Endodermal cell (in vitro differentiated cells): ENCODE measurements around the gene HBS1L. TPM values are rescaled to one million over a fixed set of nuclear protein-coding genes. Genes with fewer than 3 reads are reported as not detected.

ENCODE experiments used
- DNase-seq: peaks from one replicate; pipeline ENCODE4 v3.0.0-alpha.2; 2017
- H3K27ac ChIP-seq: 2 replicates; pipeline ENCODE4 v1.5.1; 2013; ENCODE audit warnings: mild to moderate bottlenecking, low read depth, low read length, moderate library complexity
- H3K27me3 ChIP-seq: 2 replicates; pipeline ENCODE4 v1.6.1; 2013; ENCODE audit warnings: mild to moderate bottlenecking, low read length, moderate library complexity; ENCODE audit not compliant: insufficient read depth, control insufficient read depth, poor library complexity, severe bottlenecking
- H3K36me3 ChIP-seq: 2 replicates; pipeline ENCODE4 v1.7.0; 2013; ENCODE audit warnings: mild to moderate bottlenecking, low read length, moderate library complexity; ENCODE audit not compliant: control insufficient read depth, insufficient read depth
- H3K4me1 ChIP-seq: one replicate; pipeline ENCODE4 v1.7.0; 2013; ENCODE audit warnings: low read length; ENCODE audit not compliant: control insufficient read depth, insufficient read depth
- H3K4me3 ChIP-seq: 2 replicates; pipeline ENCODE4 v1.5.1; 2013; ENCODE audit warnings: mild to moderate bottlenecking, low read length, moderate library complexity
- H3K9ac ChIP-seq: 2 replicates; pipeline ENCODE4 v1.6.1; 2013; ENCODE audit warnings: mild to moderate bottlenecking, low read length, moderate library complexity; ENCODE audit not compliant: poor library complexity, severe bottlenecking; ENCODE audit errors: extremely low read depth
- H3K9me3 ChIP-seq: 2 replicates; pipeline ENCODE4 v1.6.1; 2013; ENCODE audit warnings: mild to moderate bottlenecking, low read length, moderate library complexity; ENCODE audit not compliant: control insufficient read depth
- H3K27ac Mint-ChIP-seq: 2 replicates; pipeline ENCODE4 v1.8.0; 2020; ENCODE audit warnings: mixed read lengths
- H3K27me3 Mint-ChIP-seq: 2 replicates; pipeline ENCODE4 v1.8.0; 2021; ENCODE audit warnings: mild to moderate bottlenecking, mixed read lengths; ENCODE audit not compliant: insufficient read depth
- H3K36me3 Mint-ChIP-seq: 2 replicates; pipeline ENCODE4 v1.8.0; 2020; ENCODE audit warnings: low read depth, mixed read lengths
- H3K4me1 Mint-ChIP-seq: 2 replicates; pipeline ENCODE4 v1.8.0; 2020; ENCODE audit warnings: mixed read lengths
- H3K4me3 Mint-ChIP-seq: 2 replicates; pipeline ENCODE4 v1.8.0; 2020; ENCODE audit warnings: mild to moderate bottlenecking, moderate library complexity, mixed read lengths
- H3K9me3 Mint-ChIP-seq: 2 replicates; pipeline ENCODE4 v1.8.0; 2020; ENCODE audit warnings: mild to moderate bottlenecking, mixed read lengths
- CTCF ChIP-seq: fragments of 200-600 bp; sonication (generic); conservative IDR thresholded peaks from 2 replicates; pipeline ENCODE4 v1.5.0; 2021; ENCODE audit warnings: antibody characterized with exemption, mild to moderate bottlenecking
- WGBS, 2 experiments: methylation state at CpG; one replicate each; pipeline versions ENCODE4 v1.1.5 to v1.1.7; 2013; ENCODE audit warnings: missing lambda C conversion rate in 2 of 2, mixed read lengths in 1 of 2; ENCODE audit not compliant: insufficient coverage in 1 of 2, insufficient read length in 1 of 2; 5-methylcytosine and 5-hydroxymethylcytosine counted together
- total RNA-seq, 2 donors: library from RNA; stranded (reverse); fragmentation: NEBNext Ultra II Directional in 1 of 2; extraction: Animal tissue kit (Norgen Biotek cat#: 25700) in 1 of 2; gene quantifications; 2 replicates in 1 of 2; 3 replicates in 1 of 2; pipeline ENCODE4 v1.2.1, GENCODE V29; 2021

HBS1L gene
- total RNA-seq, 2 donors from 2014 or later = 106 to 122 TPM

DNA sequence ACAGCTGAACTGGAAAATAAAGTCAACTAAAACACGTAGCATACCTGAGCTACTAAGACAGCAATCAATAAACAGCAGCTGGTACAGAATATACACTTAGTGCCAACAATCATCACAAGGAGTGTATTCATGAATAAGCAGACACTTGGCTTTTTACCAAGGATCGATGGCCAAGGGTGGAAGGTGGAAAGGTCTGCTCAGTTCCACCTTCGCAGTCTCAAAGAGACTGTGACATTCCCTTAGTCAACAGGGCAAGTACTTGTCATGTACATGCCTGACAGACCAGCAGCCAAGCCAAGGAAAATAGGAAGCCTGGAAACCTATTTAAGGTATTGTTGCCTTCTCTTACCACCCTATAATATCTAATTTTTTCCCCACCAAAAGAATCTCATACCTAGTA, 21.4 kb downstream of the HBS1L start:
- H3K4me3 ChIP-seq = no peak overlapping the region
- peaks cover 68% of the 10 kb centered on the region for H3K36me3 ChIP-seq
- no peak for TF ChIP-seq CTCF
- Mint-ChIP-seq H3K27ac (peak overlapping the region; percentile 23), H3K4me1 (no peaks in the 10 kb centered on the region), H3K36me3 (peaks cover 35% of the 10 kb centered on the region), H3K9me3 (no peaks in the 10 kb centered on the region), H3K4me3 (no peak overlapping the region), H3K27me3 (no peaks in the 10 kb centered on the region)
- no peak overlapping the region for H3K27ac ChIP-seq
- DNase-seq = no peak
- 93 to 99% methylated on average over 2 to 3 of the region's 3 CpGs for WGBS, 2 experiments
- no peaks in the 10 kb centered on the region for H3K27me3 ChIP-seq
- H3K9me3 ChIP-seq = no peaks in the 10 kb centered on the region
- H3K9ac ChIP-seq = no peak overlapping the region
- no peaks in the 10 kb centered on the region for H3K4me1 ChIP-seq

DNA sequence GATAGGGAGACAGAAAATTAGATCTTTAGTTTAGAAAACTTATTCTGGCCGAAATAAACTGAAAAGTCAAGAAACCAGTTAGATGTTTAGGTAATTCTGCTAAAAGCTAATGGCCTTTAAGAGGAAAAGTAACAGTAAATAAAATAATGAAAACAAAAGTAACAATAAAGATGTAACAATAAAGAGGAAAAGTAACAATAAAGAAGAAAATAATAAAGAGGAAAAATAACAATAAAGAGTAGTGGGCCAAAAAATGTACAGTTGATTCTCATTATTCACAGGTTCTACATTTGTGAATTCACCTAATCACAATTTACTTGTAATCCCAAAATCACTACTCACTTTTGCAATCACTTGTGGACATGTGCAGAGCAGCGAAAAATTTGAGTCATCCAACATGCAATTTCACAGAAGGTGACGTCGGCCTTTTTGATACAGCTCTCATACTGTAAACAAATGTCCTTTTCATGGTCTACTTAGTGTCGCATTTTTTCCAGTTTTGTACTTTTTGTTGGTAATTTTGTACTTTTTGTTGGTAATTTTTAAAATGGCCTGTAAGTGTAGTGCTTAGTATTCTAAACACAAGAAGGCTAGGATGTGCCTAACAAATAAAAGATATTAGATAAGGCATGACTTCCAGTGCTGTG, 24.0 kb downstream of the HBS1L start:
- Mint-ChIP-seq H3K27me3 (no peaks in the 10 kb centered on the region), H3K4me1 (no peaks in the 10 kb centered on the region), H3K9me3 (no peaks in the 10 kb centered on the region), H3K27ac (no peak overlapping the region), H3K4me3 (no peak overlapping the region), H3K36me3 (peaks cover 18% of the 10 kb centered on the region)
- 89 to 91% methylated on average over 4 to 5 of the region's 5 CpGs for WGBS, 2 experiments
- H3K9me3 ChIP-seq = no peaks in the 10 kb centered on the region
- no peak for DNase-seq
- no peak overlapping the region for H3K4me3 ChIP-seq
- peaks cover 45% of the 10 kb centered on the region for H3K36me3 ChIP-seq
- H3K9ac ChIP-seq = no peak overlapping the region
- H3K4me1 ChIP-seq = no peaks in the 10 kb centered on the region
- H3K27ac ChIP-seq = no peak overlapping the region
- H3K27me3 ChIP-seq = no peaks in the 10 kb centered on the region
- TF ChIP-seq CTCF = no peak

GRCh38 chr6:135030056-135030473, 24.6 kb downstream of the HBS1L start:
- H3K36me3 ChIP-seq = peaks cover 45% of the 10 kb centered on the region
- H3K27ac ChIP-seq = no peak overlapping the region
- DNase-seq = no peak
- H3K9ac ChIP-seq = no peak overlapping the region
- WGBS, 2 experiments = 93 to 100% methylated on average over 1 to 3 of the region's 3 CpGs
- H3K27me3 ChIP-seq = no peaks in the 10 kb centered on the region
- H3K4me1 Mint-ChIP-seq = no peaks in the 10 kb centered on the region
- TF ChIP-seq CTCF = no peak
- H3K27ac Mint-ChIP-seq = no peak overlapping the region
- H3K27me3 Mint-ChIP-seq = no peaks in the 10 kb centered on the region
- no peaks in the 10 kb centered on the region for H3K4me1 ChIP-seq
- H3K9me3 ChIP-seq = no peaks in the 10 kb centered on the region
- no peak overlapping the region for H3K4me3 Mint-ChIP-seq
- no peaks in the 10 kb centered on the region for H3K9me3 Mint-ChIP-seq
- no peak overlapping the region for H3K4me3 ChIP-seq
- peaks cover 17% of the 10 kb centered on the region for H3K36me3 Mint-ChIP-seq
